M059J (cell line): ENCODE results near the gene SGCD. TPM values are rescaled to one million over a fixed set of nuclear protein-coding genes. Genes with fewer than 3 reads are reported as not detected.

ENCODE experiments used
- DNase-seq: peaks from one replicate; pipeline ENCODE4 v3.0.0-alpha.2; 2012; ENCODE audit warnings: low read depth
- total RNA-seq: library from RNA; depleted of rRNA; stranded (reverse); fragments of >200 nt; shearing (Covaris generic); gene quantifications from 2 replicates; pipeline ENCODE4 v1.2.3, GENCODE V29; 2014

The SGCD gene
- total RNA-seq, 1 experiment from 2014 or later = 1.7 TPM

GRCh38 chr5:156687514-156687913 lies 360.6 kb downstream of the SGCD start:
- DNase-seq = no peak

DNA sequence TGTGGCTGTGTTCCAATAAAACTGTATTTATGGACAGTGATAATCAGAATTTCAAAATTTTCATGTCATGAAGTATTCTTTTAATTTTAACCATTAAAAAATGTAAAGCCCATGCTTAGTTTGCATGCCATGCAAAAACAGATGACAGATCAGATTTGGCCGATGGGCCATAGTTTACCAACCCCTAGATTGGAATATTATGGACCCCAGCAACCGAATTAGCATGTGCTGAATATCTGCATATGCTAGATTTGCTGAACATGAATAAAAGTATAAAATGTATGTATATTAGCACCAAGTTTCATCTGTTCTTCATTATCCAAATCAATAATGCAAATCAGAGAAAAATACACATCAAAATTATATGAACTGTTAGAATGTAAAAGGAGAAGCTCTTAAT lies 364.6 kb downstream of the SGCD start:
- DNase-seq = no peak

GRCh38 chr5:156693113-156693512 lies 366.1 kb downstream of the SGCD start:
- DNase-seq = no peak

GRCh38 chr5:156694598-156694997 lies 367.6 kb downstream of the SGCD start:
- DNase-seq = no peak

- no peak for DNase-seq
Observed at GRCh38 chr5:156695774-156696173, 368.8 kb downstream of the SGCD start.

GRCh38 chr5:156698323-156698722 lies 371.4 kb downstream of the SGCD start:
- no peak for DNase-seq

- no peak for DNase-seq
Observed at GRCh38 chr5:156699147-156699546, 372.2 kb downstream of the SGCD start.

DNA sequence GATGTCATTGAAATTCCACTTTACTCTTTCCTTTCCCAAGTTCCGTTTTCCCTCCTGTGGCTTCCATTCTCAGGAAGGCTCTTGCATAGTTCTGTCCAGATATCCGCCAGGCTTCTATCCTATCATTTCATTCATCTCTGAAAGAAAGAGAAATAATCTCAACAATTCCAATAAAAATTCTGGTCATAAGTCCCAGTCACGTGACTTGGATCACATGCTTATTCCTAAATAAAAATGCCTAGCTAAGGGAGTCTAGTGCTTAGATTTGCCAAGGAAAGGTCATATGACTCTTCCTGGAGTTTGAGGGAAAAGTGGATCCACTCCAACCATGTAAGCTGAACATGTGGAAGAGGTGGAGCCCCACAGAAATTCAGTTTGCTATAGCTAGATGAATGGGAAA lies 377.2 kb downstream of the SGCD start:
- DNase-seq = no peak

- DNase-seq = no peak
Observed at GRCh38 chr5:156706631-156707030, 379.7 kb downstream of the SGCD start.

DNA sequence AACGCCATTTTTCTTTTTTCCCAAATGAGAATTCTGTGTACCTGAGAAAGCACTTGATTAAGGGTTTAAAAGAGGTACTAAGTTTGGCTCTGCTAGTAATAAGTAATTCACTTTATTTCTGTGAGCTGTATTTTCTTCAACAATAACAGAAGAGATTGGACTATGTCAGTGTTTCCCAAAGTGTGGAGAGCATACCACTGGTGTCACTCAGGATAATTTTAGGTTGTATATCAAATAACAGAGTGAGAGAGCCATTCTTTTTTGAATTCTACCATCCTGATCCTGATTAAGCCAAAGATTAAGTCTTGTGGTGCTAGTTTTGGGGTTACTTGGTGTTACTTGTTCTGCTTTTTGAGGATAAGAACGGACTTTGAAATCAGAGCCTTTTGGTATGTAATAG lies 380.8 kb downstream of the SGCD start:
- DNase-seq = no peak

DNA sequence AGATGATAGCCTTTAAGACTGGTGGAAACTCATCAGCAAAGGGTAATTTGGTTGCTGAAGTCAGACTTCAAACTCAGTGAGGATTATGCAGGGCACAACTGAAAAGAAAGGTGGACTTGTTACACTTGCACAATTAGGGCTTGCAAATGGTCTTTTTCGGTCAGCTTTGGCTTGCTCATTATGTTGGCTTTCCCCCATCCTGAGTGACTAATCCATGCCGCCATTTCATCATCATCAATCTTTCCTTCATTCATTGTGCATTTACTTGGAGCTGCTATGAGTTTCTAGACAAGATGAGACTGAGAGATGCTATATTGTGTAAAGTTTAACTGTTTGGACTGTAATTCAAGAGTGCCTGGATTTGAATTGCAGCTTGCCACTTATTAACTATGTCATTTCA lies 388.3 kb downstream of the SGCD start:
- DNase-seq = no peak

DNA sequence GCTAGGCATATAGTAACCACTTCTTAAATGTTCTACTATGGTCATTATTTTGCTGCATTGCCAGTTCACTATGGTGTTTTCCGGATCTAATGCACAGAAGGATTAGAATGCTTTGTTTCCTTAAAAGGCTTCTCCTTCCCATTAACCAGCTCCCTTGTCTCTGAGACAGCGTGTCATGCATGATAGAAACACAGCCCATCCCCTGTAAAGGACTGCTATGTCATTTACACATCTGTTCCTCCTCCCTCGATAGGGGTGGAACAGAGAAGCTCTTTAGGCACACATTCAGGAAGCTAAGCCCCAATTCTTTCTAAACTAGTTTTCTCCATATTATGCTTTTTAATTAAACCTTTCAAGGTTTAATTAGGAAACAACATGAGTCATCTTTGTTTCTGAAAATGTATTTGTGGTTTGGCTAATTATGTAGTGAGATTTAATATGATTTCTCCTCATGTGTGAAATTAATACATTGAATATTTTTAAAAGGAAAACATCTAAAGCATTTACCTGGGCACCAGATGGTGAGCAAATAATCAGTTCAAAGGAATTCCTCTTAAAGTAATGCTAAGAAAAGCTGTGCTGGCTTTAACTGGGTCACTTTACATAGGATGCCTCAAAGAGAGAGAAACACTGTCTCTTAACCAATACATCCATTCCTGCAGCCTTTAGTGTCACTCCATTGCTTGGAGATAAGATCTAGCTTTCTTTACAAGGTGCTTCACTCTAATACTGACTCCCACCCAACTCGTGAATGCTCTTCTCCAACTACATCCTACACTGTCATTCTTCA lies 389.8 kb downstream of the SGCD start:
- DNase-seq = no peak

DNA sequence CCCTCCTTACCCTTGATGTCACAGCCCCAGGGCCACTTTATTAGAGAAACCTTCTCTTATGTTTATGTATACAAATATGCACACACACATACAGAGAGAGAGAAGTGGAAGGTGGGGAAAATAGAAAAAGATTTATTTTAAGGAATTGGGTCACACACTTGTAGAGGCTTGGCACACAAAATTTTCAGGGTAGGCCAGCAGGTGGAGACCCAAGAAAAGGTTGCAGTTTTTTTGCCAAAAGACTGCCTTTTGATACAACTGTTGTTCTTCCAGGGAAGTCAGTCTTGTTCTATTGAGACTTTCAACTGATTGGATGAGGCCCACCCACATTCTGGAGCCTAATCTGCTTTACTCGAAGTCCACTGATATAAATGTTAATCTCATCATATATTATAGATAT lies 392.0 kb downstream of the SGCD start:
- DNase-seq = no peak

DNA sequence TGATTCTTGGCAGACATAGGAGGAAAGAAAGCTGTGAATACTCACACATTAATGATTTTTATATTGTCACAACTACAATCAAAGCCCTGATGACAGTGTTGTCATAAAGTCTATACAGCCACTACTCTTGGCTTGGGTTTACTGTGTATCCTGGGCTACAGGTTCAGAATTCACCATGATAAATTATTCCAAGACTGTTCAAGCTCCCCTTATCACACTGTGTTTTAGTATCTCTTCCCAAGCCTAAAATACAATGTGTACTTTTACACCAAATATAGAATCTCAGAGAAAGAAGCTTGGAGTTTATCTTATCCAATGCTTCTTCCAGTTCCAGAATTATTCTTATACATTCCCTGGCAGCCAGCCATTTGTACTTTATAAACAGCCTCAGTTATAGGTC lies 395.4 kb downstream of the SGCD start:
- DNase-seq = no peak

GRCh38 chr5:156735477-156735876 lies 408.5 kb downstream of the SGCD start:
- no peak for DNase-seq

DNA sequence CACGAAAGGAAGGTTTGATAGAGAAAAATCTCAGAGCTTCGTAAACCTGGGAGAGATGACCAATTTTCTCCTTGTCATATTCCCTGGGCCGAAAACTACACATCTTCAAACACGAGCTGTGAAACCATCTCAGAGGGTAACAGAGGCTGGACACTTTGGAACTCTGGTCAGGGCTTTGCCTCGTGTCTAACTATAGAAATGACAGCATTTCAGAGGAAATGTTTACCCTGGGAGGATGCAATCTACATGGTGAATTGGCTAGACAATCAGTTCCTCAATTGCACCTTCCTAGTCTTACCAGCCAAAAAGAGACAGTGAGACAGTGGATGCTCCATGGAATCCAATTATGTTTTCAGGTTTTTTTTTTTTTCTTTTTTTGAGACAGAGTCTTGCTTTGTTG lies 414.6 kb downstream of the SGCD start:
- no peak for DNase-seq

DNA sequence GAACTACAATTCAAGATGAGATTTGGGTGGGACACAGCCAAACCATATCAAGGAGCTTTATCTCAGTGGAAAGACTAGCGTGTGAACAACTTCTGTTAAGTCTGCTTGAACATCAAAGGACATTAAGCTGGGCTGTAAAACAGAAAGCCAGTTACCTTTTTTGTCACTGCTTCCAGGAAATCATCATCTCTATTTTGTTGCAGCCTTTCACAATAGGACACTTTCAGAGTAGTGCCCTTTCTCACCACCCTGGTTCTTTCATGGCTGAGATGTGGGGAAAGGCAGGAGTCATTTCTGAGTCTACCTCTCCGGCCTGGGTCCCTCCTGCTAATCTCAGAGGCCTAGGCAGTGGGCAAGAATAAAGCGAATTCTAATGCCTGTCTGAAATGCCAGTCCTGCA lies 426.9 kb downstream of the SGCD start:
- no peak for DNase-seq

DNA sequence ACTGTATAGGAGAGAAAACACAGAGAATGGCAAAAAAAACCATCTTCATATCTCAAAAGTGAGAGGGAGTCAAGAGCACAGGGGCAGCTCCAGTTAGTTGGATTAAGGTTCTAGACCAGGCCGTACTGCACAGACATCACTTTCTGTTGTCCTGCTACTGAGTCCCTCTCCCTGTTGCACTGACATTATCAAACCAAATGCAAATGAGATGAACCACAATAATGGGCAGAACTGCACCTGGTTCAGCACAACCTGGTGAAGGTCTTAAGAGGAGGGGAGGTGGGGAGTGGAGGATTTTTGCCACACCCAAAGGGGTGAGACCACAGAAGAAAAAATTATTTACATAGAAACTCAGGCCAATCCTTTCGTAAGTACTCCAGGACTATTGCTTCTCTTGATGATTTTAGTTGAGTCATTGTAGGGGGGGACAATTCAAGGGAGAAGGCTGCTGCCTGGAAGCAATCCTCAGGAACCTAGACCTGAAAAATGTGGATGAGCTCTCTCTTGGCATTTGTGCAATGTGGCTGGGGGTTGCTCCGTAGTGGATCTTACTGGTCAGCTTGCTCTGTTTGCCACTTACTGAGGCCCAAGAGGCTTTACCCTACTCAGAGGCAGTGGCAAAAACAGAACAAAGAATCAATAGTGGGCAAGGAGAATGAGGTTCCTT lies 428.6 kb downstream of the SGCD start:
- no peak for DNase-seq

DNA sequence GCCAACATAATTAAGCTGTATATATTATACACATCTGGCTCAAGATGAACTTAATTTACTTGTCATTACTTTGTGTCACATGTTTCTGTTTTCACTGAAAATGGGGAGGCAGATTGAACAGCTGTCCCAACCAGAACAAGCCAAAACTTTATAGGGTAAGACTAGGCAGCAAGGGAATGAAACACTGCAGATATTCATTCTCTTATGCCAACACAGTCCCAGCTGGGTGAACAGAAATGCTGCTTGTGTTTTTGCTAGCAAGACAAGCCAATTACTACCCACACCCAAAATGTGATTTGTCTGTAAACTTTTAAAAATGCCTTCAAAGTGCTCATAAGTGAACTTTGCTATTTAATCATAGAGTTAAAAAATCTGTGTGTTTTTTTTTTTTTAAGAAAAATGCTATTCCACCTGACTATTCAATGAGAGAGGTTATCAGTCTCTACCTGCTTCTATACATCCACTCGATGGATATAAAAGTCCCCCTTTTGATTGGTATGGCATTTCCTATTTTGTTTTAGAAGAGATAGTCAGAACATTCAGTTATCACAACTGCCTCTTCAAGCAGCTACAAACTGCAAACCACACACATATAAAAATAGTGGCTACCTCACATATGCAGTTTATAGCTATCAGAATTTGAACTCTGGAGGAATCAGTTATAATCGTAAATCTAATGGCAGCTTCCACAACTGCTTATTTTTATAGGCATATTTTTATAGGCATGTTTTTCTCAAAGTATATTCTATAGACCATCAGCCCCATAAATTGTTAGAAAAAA lies 431.2 kb downstream of the SGCD start:
- DNase-seq = no peak

GRCh38 chr5:156759156-156759555 lies 432.2 kb downstream of the SGCD start:
- DNase-seq = no peak

GRCh38 chr5:156762771-156763170 lies 435.8 kb downstream of the SGCD start:
- DNase-seq = no peak

DNA sequence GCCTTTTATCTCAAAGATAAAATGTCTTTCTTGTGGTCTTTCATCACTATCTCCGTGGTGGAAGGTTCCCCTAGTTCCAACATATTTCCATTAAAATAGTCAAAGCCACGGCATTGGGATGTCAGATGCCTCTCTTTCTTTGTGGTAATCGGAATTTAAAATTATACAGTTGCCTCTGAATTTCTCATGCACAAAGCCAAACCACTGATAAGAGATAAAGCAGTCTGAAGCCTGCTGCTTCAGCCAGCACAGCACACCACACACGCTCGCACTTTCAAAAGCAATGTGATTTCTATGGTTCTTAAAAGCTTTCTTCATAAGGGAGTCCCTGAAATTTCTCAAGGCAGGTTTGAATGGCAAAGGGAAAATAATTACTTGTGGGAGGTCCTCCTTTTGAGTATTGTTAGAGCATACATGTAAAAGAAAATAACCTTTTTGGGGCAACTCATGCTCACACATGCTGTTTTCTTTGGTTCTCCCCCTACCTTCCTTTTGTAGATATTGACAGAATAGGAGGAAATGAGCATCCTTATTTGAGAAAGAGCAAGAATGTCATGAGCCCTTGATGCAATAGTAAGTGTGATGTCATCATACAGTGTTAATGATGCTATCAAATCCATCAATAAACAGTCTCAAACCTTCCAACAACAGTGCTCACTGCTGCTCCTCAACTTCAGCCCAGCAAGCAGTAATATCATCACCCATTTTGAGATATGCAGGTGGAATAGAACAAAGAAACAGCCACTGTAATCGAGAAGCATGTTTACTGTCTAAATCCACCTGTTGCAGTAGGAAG lies 437.4 kb downstream of the SGCD start:
- DNase-seq = no peak
